H1 (cell line): ENCODE results near the gene GPR176. TPM values are rescaled to one million over a fixed set of nuclear protein-coding genes. Genes with fewer than 3 reads are reported as not detected.

Experiments
- CTCF ChIA-PET: fragments of 300-600 bp; sonication (Branson Sonifier 250); formaldehyde crosslinking; loops from one replicate; lab custom pipeline; 2021; ENCODE audit not compliant: partially characterized antibody; lab: Charles Lee
- POLR2A ChIA-PET: fragments of 300-600 bp; sonication (Branson Sonifier 250); formaldehyde crosslinking; loops from one replicate; lab custom pipeline; 2021; ENCODE audit warnings: inconsistent platforms; ENCODE audit not compliant: partially characterized antibody; lab: Charles Lee
- DNase-seq, 2 experiments: peaks; one replicate each; pipeline versions ENCODE4 v3.0.0 to v3.0.0-alpha.2; 2010 to 2022; ENCODE audit warnings: low spot score in 2 of 2, low read depth in 1 of 2, mixed read lengths in 1 of 2
- FAIRE-seq: peaks from 2 replicates; lab custom pipeline; 2011; peaks lifted over from hg19 to GRCh38; lab: Jason Lieb, UNC
- H2AFZ ChIP-seq: 2 replicates; pipeline ENCODE4 v1.8.1; 2012; ENCODE audit warnings: low read length, inconsistent platforms
- H2AK5ac ChIP-seq: 2 replicates; pipeline ENCODE4 v1.6.1; 2013; ENCODE audit warnings: low read depth, low read length
- H2BK120ac ChIP-seq: replicated peaks from 2 replicates; pipeline ENCODE3; 2013; ENCODE audit warnings: low read depth, low read length, inconsistent platforms
- H2BK12ac ChIP-seq: 2 replicates; pipeline ENCODE4 v1.6.1; 2013; ENCODE audit warnings: low read depth, low read length
- H2BK15ac ChIP-seq: 2 replicates; pipeline ENCODE4 v1.6.1; 2013; ENCODE audit warnings: low read length
- H2BK20ac ChIP-seq: 2 replicates; pipeline ENCODE4 v1.6.1; 2013; ENCODE audit warnings: low read length
- H2BK5ac ChIP-seq: 2 replicates; pipeline ENCODE4 v1.6.1; 2013; ENCODE audit warnings: low read depth, low read length
- H3K14ac ChIP-seq: 2 replicates; pipeline ENCODE4 v1.6.1; 2013; ENCODE audit warnings: inconsistent platforms; ENCODE audit not compliant: insufficient read length
- H3K18ac ChIP-seq: 2 replicates; pipeline ENCODE4 v1.6.1; 2013; ENCODE audit warnings: low read length; ENCODE audit errors: extremely low read depth
- H3K23ac ChIP-seq: 2 replicates; pipeline ENCODE4 v1.6.1; 2013; ENCODE audit warnings: inconsistent platforms; ENCODE audit not compliant: insufficient read length
- H3K23me2 ChIP-seq: 2 replicates; pipeline ENCODE4 v1.6.1; 2013; ENCODE audit warnings: low read depth, low read length
- H3K27ac ChIP-seq: 2 replicates; pipeline ENCODE4 v1.6.1; 2011; ENCODE audit warnings: low read depth, low read length, inconsistent platforms
- H3K27me3 ChIP-seq, 4 experiments: replicated peaks in 1 of 4; 1 replicate in 1 of 4; 2 replicates in 3 of 4; pipeline versions ENCODE4 v1.6.1 to v1.8.1; 2011 to 2013; ENCODE audit warnings: low read length in 3 of 4, mild to moderate bottlenecking in 3 of 4, inconsistent platforms in 2 of 4, mixed read lengths in 2 of 4, moderate library complexity in 1 of 4; ENCODE audit not compliant: control insufficient read depth in 3 of 4, insufficient read depth in 3 of 4; ENCODE audit errors: extremely low read depth in 1 of 4
- H3K36me3 ChIP-seq, 4 experiments: 2 replicates each; pipeline versions ENCODE4 v1.6.1 to v1.8.1; 2011 to 2013; ENCODE audit warnings: mild to moderate bottlenecking in 4 of 4, low read length in 3 of 4, moderate library complexity in 2 of 4, control low read depth in 1 of 4, inconsistent platforms in 1 of 4; ENCODE audit not compliant: insufficient read depth in 4 of 4, control insufficient read depth in 2 of 4
- H3K4ac ChIP-seq: replicated peaks from 2 replicates; pipeline ENCODE3; 2013; ENCODE audit warnings: low read length, low read depth, mixed read lengths, inconsistent platforms; ENCODE audit not compliant: insufficient read length
- H3K4me1 ChIP-seq, 4 experiments: replicated peaks in 1 of 4; 1 replicate in 1 of 4; 2 replicates in 3 of 4; pipeline versions ENCODE4 v1.6.1 to v1.8.1; 2011 to 2013; ENCODE audit warnings: low read length in 3 of 4, inconsistent platforms in 2 of 4, mixed read lengths in 1 of 4; ENCODE audit not compliant: insufficient read depth in 4 of 4, control insufficient read depth in 3 of 4
- H3K4me2 ChIP-seq, 2 experiments: 2 replicates each; pipeline versions ENCODE4 v1.6.1 to v1.8.1; 2011 to 2013; ENCODE audit warnings: low read depth in 2 of 2, low read length in 2 of 2, control low read depth in 1 of 2, inconsistent platforms in 1 of 2, mild to moderate bottlenecking in 1 of 2; ENCODE audit not compliant: insufficient read depth in 1 of 2
- H3K4me3 ChIP-seq, 4 experiments: fragments of 200-600, 300-600 bp in 1 of 4; sonication (generic), shearing (Covaris generic), sonication (Bioruptor Twin) in 1 of 4; 2 replicates each; pipeline versions ENCODE4 v1.5.1 to v1.8.1; 2011 to 2016; ENCODE audit warnings: low read length in 4 of 4, low read depth in 3 of 4, control low read depth in 2 of 4, inconsistent platforms in 2 of 4, mild to moderate bottlenecking in 2 of 4, mixed read lengths in 1 of 4, moderate library complexity in 1 of 4; ENCODE audit not compliant: insufficient read depth in 2 of 4; ENCODE audit errors: extremely low read depth in 1 of 4
- H3K56ac ChIP-seq: replicated peaks from 2 replicates; pipeline ENCODE3; 2013; ENCODE audit warnings: low read depth, mild to moderate bottlenecking, mixed read lengths, low read length, inconsistent platforms; ENCODE audit not compliant: insufficient read length
- H3K79me1 ChIP-seq: 2 replicates; pipeline ENCODE4 v1.6.1; 2013; ENCODE audit warnings: low read depth, low read length, control low read depth
- H3K79me2 ChIP-seq, 2 experiments: 2 replicates each; pipeline versions ENCODE4 v1.6.1 to v1.8.1; 2012 to 2013; ENCODE audit warnings: low read length in 2 of 2, mild to moderate bottlenecking in 2 of 2, inconsistent platforms in 1 of 2; ENCODE audit not compliant: insufficient read depth in 2 of 2, control insufficient read depth in 1 of 2
- H3K9ac ChIP-seq, 4 experiments: replicated peaks in 1 of 4; 1 replicate in 1 of 4; 2 replicates in 3 of 4; pipeline versions ENCODE4 v1.6.1 to v1.8.1; 2011 to 2013; ENCODE audit warnings: low read depth in 3 of 4, low read length in 3 of 4, control low read depth in 2 of 4, mild to moderate bottlenecking in 2 of 4, moderate library complexity in 2 of 4, inconsistent platforms in 1 of 4; ENCODE audit errors: extremely low read depth in 1 of 4
- H3K9me3 ChIP-seq, 2 experiments: 2 replicates each; pipeline versions ENCODE4 v1.6.1 to v1.8.1; 2012 to 2013; ENCODE audit warnings: mild to moderate bottlenecking in 2 of 2, moderate library complexity in 2 of 2, control low read depth in 1 of 2, inconsistent platforms in 1 of 2, low read depth in 1 of 2, low read length in 1 of 2, mixed read lengths in 1 of 2; ENCODE audit not compliant: insufficient read depth in 2 of 2
- H4K20me1 ChIP-seq, 2 experiments: replicated peaks in 1 of 2; 2 replicates each; pipeline versions ENCODE3 to v1.8.1; 2011 to 2013; ENCODE audit warnings: inconsistent platforms in 2 of 2, low read length in 2 of 2, mild to moderate bottlenecking in 1 of 2; ENCODE audit not compliant: insufficient read depth in 2 of 2, control insufficient read depth in 1 of 2
- H4K5ac ChIP-seq: 2 replicates; pipeline ENCODE4 v1.6.1; 2013; ENCODE audit warnings: low read length, low read depth, mixed read lengths, inconsistent platforms; ENCODE audit not compliant: insufficient read length
- H4K8ac ChIP-seq: 2 replicates; pipeline ENCODE4 v1.8.0; 2013; ENCODE audit warnings: mild to moderate bottlenecking, moderate library complexity, low read length, inconsistent platforms; ENCODE audit not compliant: insufficient read depth; ENCODE audit errors: extremely low read depth
- H4K91ac ChIP-seq: replicated peaks from 2 replicates; pipeline ENCODE3; 2013; ENCODE audit warnings: low read length, mixed read lengths, inconsistent platforms; ENCODE audit not compliant: insufficient read length
- E2F6 ChIP-seq: IDR thresholded peaks from 2 replicates; pipeline ENCODE4 v1.6.1; 2012; ENCODE audit warnings: inconsistent platforms
- EGR1 ChIP-seq: IDR thresholded peaks from 2 replicates; pipeline ENCODE4 v1.6.1; 2011; ENCODE audit warnings: low read depth, low read length, borderline replicate concordance
- EP300 ChIP-seq, 2 experiments: IDR thresholded peaks; 1 replicate in 1 of 2; 2 replicates in 1 of 2; pipeline ENCODE4 v1.6.1; 2011 to 2012; ENCODE audit warnings: low read depth in 2 of 2, low read length in 2 of 2, mild to moderate bottlenecking in 2 of 2, borderline replicate concordance in 1 of 2, inconsistent platforms in 1 of 2, moderate library complexity in 1 of 2
- HDAC2 ChIP-seq, 2 experiments: fragments of 300-600 bp in 1 of 2; sonication (generic) in 1 of 2; IDR thresholded peaks; 2 replicates each; pipeline ENCODE4 v1.6.1; 2011 to 2012; ENCODE audit warnings: low read depth in 2 of 2, low read length in 2 of 2, mild to moderate bottlenecking in 2 of 2, moderate library complexity in 2 of 2, borderline replicate concordance in 1 of 2, inconsistent platforms in 1 of 2
- MAX ChIP-seq: IDR thresholded peaks from 2 replicates; pipeline ENCODE4 v1.6.1; 2012; ENCODE audit warnings: inconsistent platforms
- RAD21 ChIP-seq, 2 experiments: IDR thresholded peaks in 1 of 2; conservative IDR thresholded peaks in 1 of 2; 2 replicates each; pipeline ENCODE4 v1.6.1; 2011; ENCODE audit warnings: low read depth in 2 of 2, low read length in 2 of 2, improper control_type of control experiment in 1 of 2, inconsistent platforms in 1 of 2, mild to moderate bottlenecking in 1 of 2, moderate library complexity in 1 of 2
- RBBP5 ChIP-seq: IDR thresholded peaks from 2 replicates; pipeline ENCODE4 v1.7.1; 2012; ENCODE audit warnings: low read depth, mild to moderate bottlenecking, inconsistent platforms, low read length, moderate library complexity, borderline replicate concordance
- SIX5 ChIP-seq: IDR thresholded peaks from 2 replicates; pipeline ENCODE4 v1.6.1; 2011; ENCODE audit warnings: mild to moderate bottlenecking, low read depth, low read length
- SUZ12 ChIP-seq: fragments of 200-600 bp; sonication (generic); IDR thresholded peaks from 2 replicates; pipeline ENCODE4 v1.6.1; 2012; ENCODE audit warnings: mild to moderate bottlenecking, inconsistent platforms, low read length, moderate library complexity, mixed read lengths
- USF2 ChIP-seq: IDR thresholded peaks from 2 replicates; pipeline ENCODE4 v1.6.1; 2011; ENCODE audit warnings: low read length, improper control_type of control experiment
- ZNF274 ChIP-seq: IDR thresholded peaks from 2 replicates; pipeline ENCODE4 v1.7.0; 2012; ENCODE audit warnings: low read length, borderline replicate concordance; ENCODE audit errors: extremely low read depth
- WGBS, 2 experiments: shearing (Covaris generic) in 1 of 2; methylation state at CpG; one replicate each; pipeline versions ENCODE4 v1.1.6 to v1.1.7; 2013 to 2015; ENCODE audit warnings: low lambda C conversion rate in 2 of 2, mixed read lengths in 2 of 2, inconsistent platforms in 1 of 2, low coverage in 1 of 2, missing lambda C conversion rate in 1 of 2; ENCODE audit not compliant: insufficient replicate concordance in 2 of 2, insufficient coverage in 1 of 2, insufficient read length in 1 of 2; ENCODE audit errors: extremely low coverage in 1 of 2, missing lambda C conversion rate in 1 of 2; 5-methylcytosine and 5-hydroxymethylcytosine counted together
- polyA plus RNA-seq, 7 experiments: library from polyadenylated mRNA; depleted of rRNA in 3 of 7; stranded (reverse) in 5 of 7; unstranded in 2 of 7; fragments of >200 nt in 5 of 7; fragments of 200-250 nt in 2 of 7; gene quantifications; 1 replicate in 5 of 7; 2 replicates in 1 of 7; 4 replicates in 1 of 7; pipeline versions ENCODE4 v1.2.1 to v1.2.3, GENCODE V29; 2011 to 2013; ENCODE audit warnings: missing spikeins in 2 of 7, mixed read lengths in 2 of 7
- total RNA-seq: library from RNA; stranded (reverse); fragmentation: NEBNext Ultra II Directional; extraction: Animal tissue kit (Norgen Biotek cat#: 25700); gene quantifications from 2 replicates; pipeline ENCODE4 v1.2.1, GENCODE V29; 2021

GPR176 gene
- total and polyA plus RNA-seq, 2 of the 8 experiments (the other 6 are each of a cell fraction or from before 2014, with no cell fraction given): 190 to 281 TPM

- 93% methylated on average over 2 of the region's 2 CpGs; no CpG with 5 or more reads in 1 of the 2 experiments for WGBS, 2 experiments
- Histone ChIP-seq H3K4ac (no peak overlapping the region), H3K14ac (no peak overlapping the region), H3K4me3 (no peak overlapping the region), H2BK5ac (no peak overlapping the region), H3K27ac (no peak overlapping the region), H2AFZ (no peak overlapping the region), H2BK12ac (no peak overlapping the region), H2BK20ac (no peak overlapping the region), H3K9me3 (no peaks in the 10 kb centered on the region), H3K4me2 (no peak overlapping the region), H4K20me1 (no peaks in the 10 kb centered on the region), H3K18ac (no peak overlapping the region), H4K91ac (no peak overlapping the region), H2BK120ac (no peak overlapping the region), H3K23me2 (no peaks in the 10 kb centered on the region), H3K36me3 (no peaks in the 10 kb centered on the region), H4K8ac (no peak overlapping the region), H3K56ac (no peak overlapping the region), H3K79me2 (no peaks in the 10 kb centered on the region), H3K23ac (no peak overlapping the region), H2AK5ac (no peak overlapping the region), H3K9ac (no peak overlapping the region), H3K4me1 (no peaks in the 10 kb centered on the region), H3K27me3 (no peaks in the 10 kb centered on the region), H3K79me1 (no peaks in the 10 kb centered on the region), H4K5ac (no peak overlapping the region), H2BK15ac (no peak overlapping the region)
- POLR2A ChIA-PET: no interaction called here
- CTCF ChIA-PET: interaction anchor here (0.6 to 7.6 kb wide), 2 partner anchors 75 to 778 kb away, joined by 3 to 89 read pairs; no protein-coding TSS in a partner anchor
- DNase-seq (no peak), FAIRE-seq (no peak)
- TF ChIP-seq EGR1: no peak
- TF ChIP-seq USF2: no peak
- TF ChIP-seq EP300 (IDR thresholded peaks at IDR 0.05; ENCODE audit: borderline replicate concordance in 1 of 2, low read depth in 2 of 2, low read length in 2 of 2): no peak
- TF ChIP-seq HDAC2 (IDR thresholded peaks at IDR 0.05; ENCODE audit: borderline replicate concordance in 1 of 2, low read depth in 2 of 2, low read length in 2 of 2): no peak
- TF ChIP-seq ZNF274: no peak
- TF ChIP-seq MAX: no peak
- no peak for TF ChIP-seq SIX5
- TF ChIP-seq RAD21 (IDR thresholded peaks at IDR 0.05 in 1 of 2, conservative IDR thresholded peaks at IDR 0.05 in 1 of 2; ENCODE audit: low read depth in 2 of 2, low read length in 2 of 2): no peak
- TF ChIP-seq RBBP5: no peak
- no peak for TF ChIP-seq SUZ12
- no peak for TF ChIP-seq E2F6
These were observed 159.1 kb downstream of the GPR176 start for GRCh38 chr15:39761006-39761405.
